Suprapubic skin (tissue), 4 donors: Measurements from ENCODE around the gene TMEM135. TPM values are rescaled to one million over a fixed set of nuclear protein-coding genes. Genes with fewer than 3 reads are reported as not detected.
"Not testable (repeated sequence)": the region's sequence is repeated elsewhere in the genome, so short reads cannot be mapped to it uniquely, and the experiment has no call there.

ENCODE experiments used
- DNase-seq, 2 donors: peaks; one replicate each; pipeline ENCODE4 v3.0.0-alpha.2; 2019; ENCODE audit warnings: low spot score in 2 of 2
- H3K27ac ChIP-seq: fragments of 200-600 bp; sonication (generic); one replicate; pipeline ENCODE4 v1.5.1; 2019
- H3K27me3 ChIP-seq: fragments of 200-600 bp; sonication (generic); one replicate; pipeline ENCODE4 v1.5.1; 2019
- H3K36me3 ChIP-seq: fragments of 200-600 bp; sonication (generic); one replicate; pipeline ENCODE4 v1.5.1; 2019
- H3K4me1 ChIP-seq: fragments of 200-600 bp; sonication (generic); one replicate; pipeline ENCODE4 v1.5.1; 2019
- H3K4me3 ChIP-seq: fragments of 200-600 bp; sonication (generic); one replicate; pipeline ENCODE4 v1.5.1; 2019; ENCODE audit warnings: mild to moderate bottlenecking
- H3K9me3 ChIP-seq: fragments of 200-600 bp; sonication (generic); one replicate; pipeline ENCODE4 v1.5.1; 2019
- EP300 ChIP-seq: sonication (generic); formaldehyde crosslinking; IDR thresholded peaks from one replicate; pipeline ENCODE4 v1.6.1; 2017; ENCODE audit warnings: antibody characterized with exemption
- POLR2A ChIP-seq, 2 donors: fragments of 450-650 bp; IDR thresholded peaks; one replicate each; pipeline ENCODE4 v1.6.1; 2017; ENCODE audit warnings: antibody characterized with exemption in 2 of 2, mild to moderate bottlenecking in 2 of 2, moderate library complexity in 2 of 2
- POLR2AphosphoS5 ChIP-seq, 3 donors: sonication (generic); formaldehyde crosslinking; IDR thresholded peaks; one replicate each; pipeline ENCODE4 v1.6.1; 2017; ENCODE audit warnings: antibody characterized with exemption in 3 of 3
- WGBS: methylation state at CpG from one replicate; pipeline ENCODE4 v1.1.5; 2018; 5-methylcytosine and 5-hydroxymethylcytosine counted together
- total RNA-seq, 4 donors: library from RNA; depleted of rRNA; stranded (reverse); fragments of >200 nt; gene quantifications; one replicate each; pipeline ENCODE4 v1.1.0, GENCODE V29; 2016
- TF ChIP-seq, protein P1 (sequence below), 2 donors: fragments of 200-600 bp in 1 of 2; fragments of 450-650 bp in 1 of 2; sonication (generic) in 1 of 2; IDR thresholded peaks; one replicate each; pipeline ENCODE4 v1.5.1; 2016 to 2019; ENCODE audit warnings: antibody characterized with exemption in 2 of 2, mild to moderate bottlenecking in 1 of 2, moderate library complexity in 1 of 2

The TMEM135 gene
- total RNA-seq, 4 donors from 2014 or later = 5.8 to 22.3 (median 11.0) TPM

DNA sequence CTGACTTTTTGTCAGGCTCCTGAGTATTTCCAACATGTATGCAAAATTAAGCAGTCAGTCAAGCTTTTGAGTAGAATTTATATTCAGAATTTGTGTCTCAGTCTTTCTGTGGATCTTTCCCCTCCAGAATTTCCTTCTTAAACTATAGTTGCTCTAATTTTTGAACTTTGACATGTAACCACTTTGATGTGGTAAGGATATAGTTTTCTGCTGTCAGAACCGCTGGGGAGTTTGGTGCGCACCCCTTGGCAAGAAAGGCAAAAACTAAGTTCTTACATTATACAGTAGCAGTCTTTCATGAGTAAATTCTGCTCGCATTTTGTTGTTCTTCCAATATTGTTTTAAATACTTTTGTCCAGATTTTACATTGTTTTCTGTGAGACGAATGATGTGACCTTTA is 105.9 kb downstream of the TMEM135 start:
- no peaks in the 10 kb centered on the region for H3K27me3 ChIP-seq
- no peaks in the 10 kb centered on the region for H3K4me1 ChIP-seq
- no peaks in the 10 kb centered on the region for H3K36me3 ChIP-seq
- H3K4me3 ChIP-seq = no peak overlapping the region
- TF ChIP-seq EP300 (no peak), POLR2AphosphoS5 (IDR thresholded peaks at IDR 0.05) (no peak), POLR2A (IDR thresholded peaks at IDR 0.05) (no peak)
- TF ChIP-seq, protein P1, sequence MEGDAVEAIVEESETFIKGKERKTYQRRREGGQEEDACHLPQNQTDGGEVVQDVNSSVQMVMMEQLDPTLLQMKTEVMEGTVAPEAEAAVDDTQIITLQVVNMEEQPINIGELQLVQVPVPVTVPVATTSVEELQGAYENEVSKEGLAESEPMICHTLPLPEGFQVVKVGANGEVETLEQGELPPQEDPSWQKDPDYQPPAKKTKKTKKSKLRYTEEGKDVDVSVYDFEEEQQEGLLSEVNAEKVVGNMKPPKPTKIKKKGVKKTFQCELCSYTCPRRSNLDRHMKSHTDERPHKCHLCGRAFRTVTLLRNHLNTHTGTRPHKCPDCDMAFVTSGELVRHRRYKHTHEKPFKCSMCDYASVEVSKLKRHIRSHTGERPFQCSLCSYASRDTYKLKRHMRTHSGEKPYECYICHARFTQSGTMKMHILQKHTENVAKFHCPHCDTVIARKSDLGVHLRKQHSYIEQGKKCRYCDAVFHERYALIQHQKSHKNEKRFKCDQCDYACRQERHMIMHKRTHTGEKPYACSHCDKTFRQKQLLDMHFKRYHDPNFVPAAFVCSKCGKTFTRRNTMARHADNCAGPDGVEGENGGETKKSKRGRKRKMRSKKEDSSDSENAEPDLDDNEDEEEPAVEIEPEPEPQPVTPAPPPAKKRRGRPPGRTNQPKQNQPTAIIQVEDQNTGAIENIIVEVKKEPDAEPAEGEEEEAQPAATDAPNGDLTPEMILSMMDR (IDR thresholded peaks at IDR 0.05) = no peak
- peaks cover 4% of the 10 kb centered on the region for H3K9me3 ChIP-seq
- no peak overlapping the region for H3K27ac ChIP-seq
- WGBS = 89% methylated on average over 4 of the region's 4 CpGs
- no peak for DNase-seq

DNA sequence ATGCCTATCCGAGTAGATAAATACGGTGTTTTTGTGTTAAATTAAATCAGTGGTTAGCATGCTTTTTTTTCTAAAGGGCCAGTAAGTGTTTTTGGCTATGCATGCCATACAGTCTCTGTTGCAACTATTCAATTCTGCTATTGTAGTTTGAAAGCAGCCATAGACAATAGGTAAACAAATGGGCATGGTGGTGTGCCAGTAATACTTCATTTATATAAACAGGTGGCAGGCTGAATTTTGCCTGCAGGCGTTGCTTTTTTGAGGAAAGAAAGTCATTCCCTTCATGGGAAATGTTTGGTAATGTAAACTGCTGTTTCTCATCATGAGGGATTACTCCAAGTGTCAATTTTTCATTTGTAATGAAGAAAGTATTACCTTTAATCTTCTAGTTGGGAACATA is 106.5 kb downstream of the TMEM135 start:
- Histone ChIP-seq H3K9me3 (no peaks in the 10 kb centered on the region), H3K27me3 (no peaks in the 10 kb centered on the region), H3K4me1 (no peaks in the 10 kb centered on the region), H3K4me3 (no peak overlapping the region), H3K27ac (no peak overlapping the region), H3K36me3 (no peaks in the 10 kb centered on the region)
- WGBS = 68% methylated on average over 3 of the region's 3 CpGs
- no peak for TF ChIP-seq POLR2AphosphoS5 (IDR thresholded peaks at IDR 0.05)
- TF ChIP-seq EP300 = no peak
- TF ChIP-seq POLR2A (IDR thresholded peaks at IDR 0.05) = no peak
- TF ChIP-seq, protein P1 (IDR thresholded peaks at IDR 0.05) = no peak
- no peak for DNase-seq

DNA sequence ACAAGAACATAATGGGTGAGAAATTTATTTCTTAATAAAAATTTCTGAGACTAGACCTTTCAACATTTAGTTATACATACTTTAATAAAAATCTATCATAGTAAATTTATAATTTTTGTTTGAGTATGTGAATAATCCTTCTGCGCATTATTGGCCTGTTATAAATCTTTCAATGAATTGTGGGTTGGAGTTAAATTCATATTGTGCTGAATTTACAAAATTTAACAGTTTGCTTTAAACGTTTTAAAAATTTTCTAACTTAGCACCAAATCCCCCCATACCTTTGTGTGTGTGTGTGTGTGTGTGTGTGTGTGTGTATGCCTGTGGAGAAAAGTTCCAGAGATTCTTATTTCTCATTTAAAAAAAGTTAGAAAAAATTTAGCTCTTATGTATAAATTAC is 111.0 kb downstream of the TMEM135 start:
- H3K36me3 ChIP-seq = no peaks in the 10 kb centered on the region
- H3K27me3 ChIP-seq = no peaks in the 10 kb centered on the region
- TF ChIP-seq POLR2AphosphoS5 (IDR thresholded peaks at IDR 0.05) (no peak), POLR2A (IDR thresholded peaks at IDR 0.05) (no peak), EP300 (no peak)
- TF ChIP-seq, protein P1 (IDR thresholded peaks at IDR 0.05) = no peak
- no peaks in the 10 kb centered on the region for H3K9me3 ChIP-seq
- no peaks in the 10 kb centered on the region for H3K4me1 ChIP-seq
- WGBS = 81% methylated on average over 2 of the region's 2 CpGs
- DNase-seq = no peak
- no peak overlapping the region for H3K4me3 ChIP-seq
- no peak overlapping the region for H3K27ac ChIP-seq

DNA sequence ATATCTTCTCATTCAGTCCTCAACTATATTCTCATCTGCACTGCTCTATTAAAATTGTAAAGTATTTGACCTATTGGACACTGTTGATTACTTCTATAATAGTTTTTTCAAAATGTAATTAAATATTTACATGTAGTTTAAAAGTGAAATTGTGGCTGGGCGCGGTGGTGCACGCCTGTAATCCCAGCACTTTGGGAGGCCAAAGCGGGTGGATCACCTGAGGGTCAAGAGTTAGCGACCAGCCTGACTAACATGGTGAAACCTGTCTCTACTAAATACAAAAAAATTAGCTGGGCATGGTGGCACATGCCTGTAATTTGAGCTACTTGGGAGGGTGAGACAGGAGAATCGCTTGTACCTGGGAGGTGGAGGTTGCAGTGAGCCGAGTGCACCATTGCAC is 112.0 kb downstream of the TMEM135 start:
- DNase-seq, H3K9me3 ChIP-seq, H3K27me3 ChIP-seq, H3K27ac ChIP-seq, H3K4me1 ChIP-seq, H3K4me3 ChIP-seq, H3K36me3 ChIP-seq: not testable (repeated sequence)
- 96% methylated on average over 7 of the region's 7 CpGs for WGBS

DNA sequence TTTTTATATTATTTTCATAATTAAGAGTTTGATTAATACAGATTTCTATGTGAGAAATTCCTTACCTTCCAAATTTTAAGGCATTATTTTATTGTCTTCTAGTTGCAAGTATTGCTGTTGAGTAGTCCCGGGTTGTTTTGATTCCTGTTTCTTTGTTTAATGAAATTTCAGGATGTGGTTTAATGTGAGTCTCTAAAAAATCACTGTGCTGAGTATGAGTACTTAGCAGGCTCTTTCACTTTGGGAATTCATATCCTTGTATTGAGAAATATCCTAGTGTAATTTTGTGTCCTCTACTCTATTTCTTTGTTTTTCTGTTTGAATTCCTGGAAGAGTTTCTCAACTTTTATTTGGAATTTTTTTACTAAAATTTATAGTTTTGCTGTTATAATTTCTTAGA is 113.2 kb downstream of the TMEM135 start:
- H3K9me3 ChIP-seq = no peaks in the 10 kb centered on the region
- no peaks in the 10 kb centered on the region for H3K36me3 ChIP-seq
- H3K27me3 ChIP-seq = no peaks in the 10 kb centered on the region
- 71% methylated on average over 1 of the region's 1 CpG for WGBS
- H3K4me1 ChIP-seq = no peaks in the 10 kb centered on the region
- DNase-seq = no peak
- no peak for TF ChIP-seq POLR2AphosphoS5 (IDR thresholded peaks at IDR 0.05)
- no peak for TF ChIP-seq EP300
- no peak for TF ChIP-seq POLR2A (IDR thresholded peaks at IDR 0.05)
- H3K27ac ChIP-seq = no peak overlapping the region
- no peak overlapping the region for H3K4me3 ChIP-seq

DNA sequence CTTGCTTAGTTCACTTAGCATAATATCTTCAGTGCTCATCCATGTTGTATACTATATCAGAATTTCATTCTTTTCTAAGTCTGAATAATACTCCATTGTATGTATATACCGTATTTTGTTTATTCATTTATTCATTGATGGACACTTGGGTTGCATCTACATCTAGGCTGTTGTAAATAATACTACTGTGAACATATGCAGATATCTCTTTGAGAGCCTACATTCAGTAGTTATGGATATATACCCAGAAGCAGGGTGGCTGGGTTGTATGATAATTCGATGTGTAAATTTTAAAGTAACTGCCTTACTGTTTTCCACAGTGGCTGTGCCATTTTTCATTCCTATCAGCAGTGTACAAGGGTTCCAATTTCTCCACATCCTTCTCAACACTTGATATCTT is 116.5 kb downstream of the TMEM135 start:
- TF ChIP-seq, protein P1 (IDR thresholded peaks at IDR 0.05) = no peak
- 94% methylated on average over 2 of the region's 2 CpGs for WGBS
- no peaks in the 10 kb centered on the region for H3K9me3 ChIP-seq
- no peaks in the 10 kb centered on the region for H3K27me3 ChIP-seq
- no peak overlapping the region for H3K4me3 ChIP-seq
- H3K36me3 ChIP-seq = no peaks in the 10 kb centered on the region
- no peak for DNase-seq
- no peak overlapping the region for H3K27ac ChIP-seq
- no peaks in the 10 kb centered on the region for H3K4me1 ChIP-seq
